ENCODE results near the gene NOS3. TPM values are rescaled to one million over a fixed set of nuclear protein-coding genes. Genes with fewer than 3 reads are reported as not detected.

The NOS3 gene
- total and polyA plus RNA-seq, 9 of the 15 experiments (the other 6 are each of a cell fraction or from before 2014, with no cell fraction given), result 1.1 to 121 (median 23.6) TPM

DNA sequence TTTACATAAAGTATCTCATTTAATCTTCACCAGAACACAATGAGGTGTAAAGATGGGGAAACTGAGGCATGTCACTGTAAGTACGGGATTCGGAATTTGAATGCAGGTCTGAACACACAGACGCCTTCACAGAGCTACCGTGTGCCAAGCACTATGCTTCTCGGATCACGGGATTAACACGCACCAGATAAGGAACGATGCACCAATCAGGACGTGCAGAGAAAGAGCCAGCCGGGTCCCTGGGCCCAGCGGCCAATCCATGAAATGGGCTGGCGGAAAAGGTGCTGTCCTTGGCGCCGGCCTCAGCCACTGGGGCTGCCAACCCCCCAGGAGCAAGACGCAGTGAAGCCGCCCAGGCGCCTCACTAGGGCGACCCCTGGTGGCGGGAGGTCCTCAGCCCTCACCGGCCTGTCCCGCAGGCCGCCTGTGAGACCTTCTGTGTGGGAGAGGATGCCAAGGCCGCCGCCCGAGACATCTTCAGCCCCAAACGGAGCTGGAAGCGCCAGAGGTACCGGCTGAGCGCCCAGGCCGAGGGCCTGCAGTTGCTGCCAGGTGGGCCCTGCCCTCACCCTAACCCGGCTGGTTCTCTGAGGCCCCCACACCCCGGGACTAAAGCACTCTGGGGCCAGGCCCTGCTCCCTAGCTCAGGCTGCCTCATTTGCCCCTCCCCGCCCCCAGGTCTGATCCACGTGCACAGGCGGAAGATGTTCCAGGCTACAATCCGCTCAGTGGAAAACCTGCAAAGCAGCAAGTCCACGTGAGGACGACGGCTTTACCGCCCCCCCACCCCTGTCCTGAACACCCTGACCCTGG, 17.9 kb downstream of the NOS3 start (continued):
- TF ChIP-seq, protein P1, sequence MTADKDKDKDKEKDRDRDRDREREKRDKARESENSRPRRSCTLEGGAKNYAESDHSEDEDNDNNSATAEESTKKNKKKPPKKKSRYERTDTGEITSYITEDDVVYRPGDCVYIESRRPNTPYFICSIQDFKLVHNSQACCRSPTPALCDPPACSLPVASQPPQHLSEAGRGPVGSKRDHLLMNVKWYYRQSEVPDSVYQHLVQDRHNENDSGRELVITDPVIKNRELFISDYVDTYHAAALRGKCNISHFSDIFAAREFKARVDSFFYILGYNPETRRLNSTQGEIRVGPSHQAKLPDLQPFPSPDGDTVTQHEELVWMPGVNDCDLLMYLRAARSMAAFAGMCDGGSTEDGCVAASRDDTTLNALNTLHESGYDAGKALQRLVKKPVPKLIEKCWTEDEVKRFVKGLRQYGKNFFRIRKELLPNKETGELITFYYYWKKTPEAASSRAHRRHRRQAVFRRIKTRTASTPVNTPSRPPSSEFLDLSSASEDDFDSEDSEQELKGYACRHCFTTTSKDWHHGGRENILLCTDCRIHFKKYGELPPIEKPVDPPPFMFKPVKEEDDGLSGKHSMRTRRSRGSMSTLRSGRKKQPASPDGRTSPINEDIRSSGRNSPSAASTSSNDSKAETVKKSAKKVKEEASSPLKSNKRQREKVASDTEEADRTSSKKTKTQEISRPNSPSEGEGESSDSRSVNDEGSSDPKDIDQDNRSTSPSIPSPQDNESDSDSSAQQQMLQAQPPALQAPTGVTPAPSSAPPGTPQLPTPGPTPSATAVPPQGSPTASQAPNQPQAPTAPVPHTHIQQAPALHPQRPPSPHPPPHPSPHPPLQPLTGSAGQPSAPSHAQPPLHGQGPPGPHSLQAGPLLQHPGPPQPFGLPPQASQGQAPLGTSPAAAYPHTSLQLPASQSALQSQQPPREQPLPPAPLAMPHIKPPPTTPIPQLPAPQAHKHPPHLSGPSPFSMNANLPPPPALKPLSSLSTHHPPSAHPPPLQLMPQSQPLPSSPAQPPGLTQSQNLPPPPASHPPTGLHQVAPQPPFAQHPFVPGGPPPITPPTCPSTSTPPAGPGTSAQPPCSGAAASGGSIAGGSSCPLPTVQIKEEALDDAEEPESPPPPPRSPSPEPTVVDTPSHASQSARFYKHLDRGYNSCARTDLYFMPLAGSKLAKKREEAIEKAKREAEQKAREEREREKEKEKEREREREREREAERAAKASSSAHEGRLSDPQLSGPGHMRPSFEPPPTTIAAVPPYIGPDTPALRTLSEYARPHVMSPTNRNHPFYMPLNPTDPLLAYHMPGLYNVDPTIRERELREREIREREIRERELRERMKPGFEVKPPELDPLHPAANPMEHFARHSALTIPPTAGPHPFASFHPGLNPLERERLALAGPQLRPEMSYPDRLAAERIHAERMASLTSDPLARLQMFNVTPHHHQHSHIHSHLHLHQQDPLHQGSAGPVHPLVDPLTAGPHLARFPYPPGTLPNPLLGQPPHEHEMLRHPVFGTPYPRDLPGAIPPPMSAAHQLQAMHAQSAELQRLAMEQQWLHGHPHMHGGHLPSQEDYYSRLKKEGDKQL (CRISPR knock-in tag; IDR thresholded peaks at IDR 0.05; ENCODE audit: borderline replicate concordance), result peak; percentile 65; the same call in 1 of the 2 replicates
- TF ChIP-seq POLR2H (tag; IDR thresholded peaks at IDR 0.05; ENCODE audit: low read depth) (no peak), ZBTB8A (IDR thresholded peaks at IDR 0.05; ENCODE audit: partially characterized antibody) (no peak), FOXM1 (IDR thresholded peaks at IDR 0.05; ENCODE audit: low read depth) (peak; percentile 70), FOXM1 (CRISPR knock-in tag; IDR thresholded peaks at IDR 0.05; ENCODE audit: low read depth) (no peak), POLR3G (IDR thresholded peaks at IDR 0.05; ENCODE audit: extremely low read depth, insufficient read length, insufficient replicate concordance) (no peak), TAF1 (IDR thresholded peaks at IDR 0.05; ENCODE audit: control insufficient read depth, extremely low read depth, insufficient read depth, low read length, severe bottlenecking) (peak; percentile 75), NCOR1 (IDR thresholded peaks at IDR 0.05) (peak; percentile 59; the same call in 1 of the 2 replicates), SMARCA4 (IDR thresholded peaks at IDR 0.05) (no peak; the same call in 1 of the 2 replicates), HLTF (IDR thresholded peaks at IDR 0.05) (peak; percentile 67), HNRNPL (IDR thresholded peaks at IDR 0.05; ENCODE audit: low read depth, low read length) (peak; percentile 98)
- TF ChIP-seq, protein P2, sequence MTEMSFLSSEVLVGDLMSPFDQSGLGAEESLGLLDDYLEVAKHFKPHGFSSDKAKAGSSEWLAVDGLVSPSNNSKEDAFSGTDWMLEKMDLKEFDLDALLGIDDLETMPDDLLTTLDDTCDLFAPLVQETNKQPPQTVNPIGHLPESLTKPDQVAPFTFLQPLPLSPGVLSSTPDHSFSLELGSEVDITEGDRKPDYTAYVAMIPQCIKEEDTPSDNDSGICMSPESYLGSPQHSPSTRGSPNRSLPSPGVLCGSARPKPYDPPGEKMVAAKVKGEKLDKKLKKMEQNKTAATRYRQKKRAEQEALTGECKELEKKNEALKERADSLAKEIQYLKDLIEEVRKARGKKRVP (CRISPR knock-in tag; IDR thresholded peaks at IDR 0.05), result no peak
- TF ChIP-seq, protein P3, sequence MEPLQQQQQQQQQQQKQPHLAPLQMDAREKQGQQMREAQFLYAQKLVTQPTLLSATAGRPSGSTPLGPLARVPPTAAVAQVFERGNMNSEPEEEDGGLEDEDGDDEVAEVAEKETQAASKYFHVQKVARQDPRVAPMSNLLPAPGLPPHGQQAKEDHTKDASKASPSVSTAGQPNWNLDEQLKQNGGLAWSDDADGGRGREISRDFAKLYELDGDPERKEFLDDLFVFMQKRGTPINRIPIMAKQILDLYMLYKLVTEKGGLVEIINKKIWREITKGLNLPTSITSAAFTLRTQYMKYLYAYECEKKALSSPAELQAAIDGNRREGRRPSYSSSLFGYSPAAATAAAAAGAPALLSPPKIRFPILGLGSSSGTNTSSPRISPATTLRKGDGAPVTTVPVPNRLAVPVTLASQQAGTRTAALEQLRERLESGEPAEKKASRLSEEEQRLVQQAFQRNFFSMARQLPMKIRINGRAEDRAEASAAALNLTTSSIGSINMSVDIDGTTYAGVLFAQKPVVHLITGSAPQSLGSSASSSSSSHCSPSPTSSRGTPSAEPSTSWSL (CRISPR knock-in tag; IDR thresholded peaks at IDR 0.05; ENCODE audit: borderline replicate concordance), result 0 out of 2 replicates have a peak, but pooled peaks have one; percentile 73
- TF ChIP-seq, protein P4, sequence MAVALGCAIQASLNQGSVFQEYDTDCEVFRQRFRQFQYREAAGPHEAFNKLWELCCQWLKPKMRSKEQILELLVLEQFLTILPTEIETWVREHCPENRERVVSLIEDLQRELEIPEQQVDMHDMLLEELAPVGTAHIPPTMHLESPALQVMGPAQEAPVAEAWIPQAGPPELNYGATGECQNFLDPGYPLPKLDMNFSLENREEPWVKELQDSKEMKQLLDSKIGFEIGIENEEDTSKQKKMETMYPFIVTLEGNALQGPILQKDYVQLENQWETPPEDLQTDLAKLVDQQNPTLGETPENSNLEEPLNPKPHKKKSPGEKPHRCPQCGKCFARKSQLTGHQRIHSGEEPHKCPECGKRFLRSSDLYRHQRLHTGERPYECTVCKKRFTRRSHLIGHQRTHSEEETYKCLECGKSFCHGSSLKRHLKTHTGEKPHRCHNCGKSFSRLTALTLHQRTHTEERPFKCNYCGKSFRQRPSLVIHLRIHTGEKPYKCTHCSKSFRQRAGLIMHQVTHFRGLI (CRISPR knock-in tag; IDR thresholded peaks at IDR 0.05), result peak; percentile 36; the same call in 1 of the 2 replicates
- TF ChIP-seq, protein P5, sequence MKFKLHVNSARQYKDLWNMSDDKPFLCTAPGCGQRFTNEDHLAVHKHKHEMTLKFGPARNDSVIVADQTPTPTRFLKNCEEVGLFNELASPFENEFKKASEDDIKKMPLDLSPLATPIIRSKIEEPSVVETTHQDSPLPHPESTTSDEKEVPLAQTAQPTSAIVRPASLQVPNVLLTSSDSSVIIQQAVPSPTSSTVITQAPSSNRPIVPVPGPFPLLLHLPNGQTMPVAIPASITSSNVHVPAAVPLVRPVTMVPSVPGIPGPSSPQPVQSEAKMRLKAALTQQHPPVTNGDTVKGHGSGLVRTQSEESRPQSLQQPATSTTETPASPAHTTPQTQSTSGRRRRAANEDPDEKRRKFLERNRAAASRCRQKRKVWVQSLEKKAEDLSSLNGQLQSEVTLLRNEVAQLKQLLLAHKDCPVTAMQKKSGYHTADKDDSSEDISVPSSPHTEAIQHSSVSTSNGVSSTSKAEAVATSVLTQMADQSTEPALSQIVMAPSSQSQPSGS (CRISPR knock-in tag; IDR thresholded peaks at IDR 0.05), result no peak

All from K562 (cell line).